Right hindlimb (tissue), 1 donor: Measurements from ENCODE around the gene FOXO4.
A peak's percentile ranks its signal among the peaks of the same experiment; 100 is the strongest.
"Not testable (repeated sequence)": the region's sequence is repeated elsewhere in the genome, so short reads cannot be mapped to it uniquely, and the experiment has no call there.

Source experiments
- DNase-seq: peaks from one replicate; pipeline ENCODE4 v3.0.0-alpha.2; 2018

FOXO4 gene

GRCh38 chrX:71095555-71095980 lies at the start of gene FOXO4:
Gene FOXO4, plus strand, starts transcription at chrX:71095851. Its CDS starts 678 bp downstream, at chrX:71096529.
- DNase-seq: peak; percentile 93

- DNase-seq: not testable (repeated sequence)
Measured at GRCh38 chrX:71047891-71048290, 47.8 kb upstream of the FOXO4 start.

- DNase-seq: no peak
Measured at GRCh38 chrX:71052721-71053120, 42.9 kb upstream of the FOXO4 start.

GRCh38 chrX:71053217-71053621 lies 42.4 kb upstream of the FOXO4 start:
- DNase-seq: peak; percentile 48

- DNase-seq: no peak
Measured at GRCh38 chrX:71056867-71057266, 38.8 kb upstream of the FOXO4 start.

- DNase-seq: no peak
Measured at GRCh38 chrX:71057848-71058530, 37.7 kb upstream of the FOXO4 start.

GRCh38 chrX:71060127-71060526 lies 35.5 kb upstream of the FOXO4 start:
- DNase-seq: no peak

GRCh38 chrX:71067089-71067488 lies 28.6 kb upstream of the FOXO4 start:
- DNase-seq: no peak

- DNase-seq: no peak
Measured at GRCh38 chrX:71067712-71068043, 28.0 kb upstream of the FOXO4 start.

- DNase-seq: peak; percentile 93
Measured at GRCh38 chrX:71068044-71068918, 27.4 kb upstream of the FOXO4 start, which contains the start of gene SNX12. Gene SNX12, minus strand, starts transcription at chrX:71068334. Its CDS starts 28 bp downstream, at chrX:71068306.

GRCh38 chrX:71070531-71070930 lies 25.1 kb upstream of the FOXO4 start:
- DNase-seq: no peak

GRCh38 chrX:71081330-71082123 lies 14.1 kb upstream of the FOXO4 start:
- DNase-seq: no peak

GRCh38 chrX:71082124-71082647 lies 13.5 kb upstream of the FOXO4 start:
- DNase-seq: no peak

- no peak for DNase-seq
Measured at GRCh38 chrX:71082822-71083221, 12.8 kb upstream of the FOXO4 start.

GRCh38 chrX:71085900-71086299 lies 9.8 kb upstream of the FOXO4 start:
- DNase-seq: no peak

GRCh38 chrX:71091263-71091662 lies 4.4 kb upstream of the FOXO4 start:
- no peak for DNase-seq

- no peak for DNase-seq
Measured at GRCh38 chrX:71095033-71095432, 618 bp upstream of the FOXO4 start.

GRCh38 chrX:71095981-71096759 lies 519 bp downstream of the FOXO4 start:
- DNase-seq: no peak

- DNase-seq: no peak
Measured at GRCh38 chrX:71096760-71097032, 1.0 kb downstream of the FOXO4 start.

- DNase-seq: peak; percentile 43
Measured at GRCh38 chrX:71098302-71098701, 2.7 kb downstream of the FOXO4 start.

- no peak for DNase-seq
Measured at GRCh38 chrX:71098951-71099506, 3.4 kb downstream of the FOXO4 start.

GRCh38 chrX:71099736-71100135 lies 4.1 kb downstream of the FOXO4 start:
- no peak for DNase-seq
